ENCODE results near the gene CDKN2AIPNL.

DNA sequence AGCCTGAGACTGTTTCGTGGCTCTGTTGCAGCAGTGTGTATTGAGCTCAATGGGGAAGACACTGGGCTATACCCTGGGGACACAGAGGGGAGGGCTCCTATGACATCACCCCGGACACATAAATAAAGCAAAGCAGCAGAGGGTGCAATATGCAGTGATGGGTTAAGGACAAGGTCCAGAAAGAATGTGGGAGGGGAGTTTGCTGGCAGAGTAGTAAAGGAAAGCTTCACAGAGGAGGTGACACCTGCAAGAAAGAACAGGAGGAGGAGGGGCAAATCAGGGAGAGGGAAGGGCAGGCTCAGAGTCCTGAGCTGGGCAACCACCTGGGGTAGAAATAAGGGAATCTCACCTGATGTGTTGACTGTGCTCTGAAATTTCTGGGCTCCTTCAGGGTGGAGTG, 35.3 kb upstream of the CDKN2AIPNL start:
- TF ChIP-seq HNRNPH1 (optimal IDR thresholded peaks at IDR 0.05; ENCODE audit: low read depth, low read length), result no peak
- no peak for TF ChIP-seq ZBTB21 (CRISPR knock-in tag; IDR thresholded peaks at IDR 0.05)
- no peak for TF ChIP-seq EZH2 (conservative IDR thresholded peaks at IDR 0.05; ENCODE audit: low read depth, low read length)
- TF ChIP-seq, protein P1, sequence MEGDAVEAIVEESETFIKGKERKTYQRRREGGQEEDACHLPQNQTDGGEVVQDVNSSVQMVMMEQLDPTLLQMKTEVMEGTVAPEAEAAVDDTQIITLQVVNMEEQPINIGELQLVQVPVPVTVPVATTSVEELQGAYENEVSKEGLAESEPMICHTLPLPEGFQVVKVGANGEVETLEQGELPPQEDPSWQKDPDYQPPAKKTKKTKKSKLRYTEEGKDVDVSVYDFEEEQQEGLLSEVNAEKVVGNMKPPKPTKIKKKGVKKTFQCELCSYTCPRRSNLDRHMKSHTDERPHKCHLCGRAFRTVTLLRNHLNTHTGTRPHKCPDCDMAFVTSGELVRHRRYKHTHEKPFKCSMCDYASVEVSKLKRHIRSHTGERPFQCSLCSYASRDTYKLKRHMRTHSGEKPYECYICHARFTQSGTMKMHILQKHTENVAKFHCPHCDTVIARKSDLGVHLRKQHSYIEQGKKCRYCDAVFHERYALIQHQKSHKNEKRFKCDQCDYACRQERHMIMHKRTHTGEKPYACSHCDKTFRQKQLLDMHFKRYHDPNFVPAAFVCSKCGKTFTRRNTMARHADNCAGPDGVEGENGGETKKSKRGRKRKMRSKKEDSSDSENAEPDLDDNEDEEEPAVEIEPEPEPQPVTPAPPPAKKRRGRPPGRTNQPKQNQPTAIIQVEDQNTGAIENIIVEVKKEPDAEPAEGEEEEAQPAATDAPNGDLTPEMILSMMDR (CRISPR knock-in tag; IDR thresholded peaks at IDR 0.05), result 0 out of 2 replicates have a peak, but pooled peaks have one; percentile 4

Measured in HepG2 (cell line).